Testis (tissue), 2 donors: ENCODE data around the gene BABAM2.

Source experiments
- POLR2A ChIP-seq: fragments of 450-650 bp; IDR thresholded peaks from one replicate; pipeline ENCODE4 v1.6.1; 2017; ENCODE audit warnings: antibody characterized with exemption, mild to moderate bottlenecking, moderate library complexity
- TF ChIP-seq, protein P1 (sequence below), 3 experiments: fragments of 450-650 bp in 2 of 3; fragments of 200-600 bp in 1 of 3; sonication (generic) in 1 of 3; IDR thresholded peaks; one replicate each; pipeline ENCODE4 v1.5.1; 2016 to 2019; ENCODE audit warnings: antibody characterized with exemption in 3 of 3, mild to moderate bottlenecking in 2 of 3, moderate library complexity in 1 of 3

GRCh38 chr2:28094739-28095138 is 204.2 kb downstream of the BABAM2 start:
- no peak for TF ChIP-seq POLR2A
- TF ChIP-seq, protein P1, sequence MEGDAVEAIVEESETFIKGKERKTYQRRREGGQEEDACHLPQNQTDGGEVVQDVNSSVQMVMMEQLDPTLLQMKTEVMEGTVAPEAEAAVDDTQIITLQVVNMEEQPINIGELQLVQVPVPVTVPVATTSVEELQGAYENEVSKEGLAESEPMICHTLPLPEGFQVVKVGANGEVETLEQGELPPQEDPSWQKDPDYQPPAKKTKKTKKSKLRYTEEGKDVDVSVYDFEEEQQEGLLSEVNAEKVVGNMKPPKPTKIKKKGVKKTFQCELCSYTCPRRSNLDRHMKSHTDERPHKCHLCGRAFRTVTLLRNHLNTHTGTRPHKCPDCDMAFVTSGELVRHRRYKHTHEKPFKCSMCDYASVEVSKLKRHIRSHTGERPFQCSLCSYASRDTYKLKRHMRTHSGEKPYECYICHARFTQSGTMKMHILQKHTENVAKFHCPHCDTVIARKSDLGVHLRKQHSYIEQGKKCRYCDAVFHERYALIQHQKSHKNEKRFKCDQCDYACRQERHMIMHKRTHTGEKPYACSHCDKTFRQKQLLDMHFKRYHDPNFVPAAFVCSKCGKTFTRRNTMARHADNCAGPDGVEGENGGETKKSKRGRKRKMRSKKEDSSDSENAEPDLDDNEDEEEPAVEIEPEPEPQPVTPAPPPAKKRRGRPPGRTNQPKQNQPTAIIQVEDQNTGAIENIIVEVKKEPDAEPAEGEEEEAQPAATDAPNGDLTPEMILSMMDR (IDR thresholded peaks at IDR 0.05) = no peak
